Rectal smooth muscle tissue (tissue), 1 donor: ENCODE data around the gene CLIC4.
"Not testable (repeated sequence)": the region's sequence is repeated elsewhere in the genome, so short reads cannot be mapped to it uniquely, and the experiment has no call there.

ENCODE experiments used
- H3K27ac ChIP-seq: one replicate; pipeline ENCODE4 v1.7.0; 2013; ENCODE audit warnings: low read depth, low read length, inconsistent platforms
- H3K27me3 ChIP-seq: one replicate; pipeline ENCODE4 v1.7.0; 2013; ENCODE audit warnings: low read length; ENCODE audit not compliant: control insufficient read depth, insufficient read depth
- H3K36me3 ChIP-seq: one replicate; pipeline ENCODE4 v1.7.0; 2013; ENCODE audit warnings: low read length; ENCODE audit not compliant: control insufficient read depth, insufficient read depth
- H3K4me1 ChIP-seq: one replicate; pipeline ENCODE4 v1.7.0; 2013; ENCODE audit warnings: low read length; ENCODE audit not compliant: control insufficient read depth, insufficient read depth
- H3K4me3 ChIP-seq: one replicate; pipeline ENCODE4 v1.7.0; 2013; ENCODE audit warnings: low read length
- H3K9ac ChIP-seq: one replicate; pipeline ENCODE4 v1.7.0; 2013; ENCODE audit warnings: low read length

The CLIC4 gene

GRCh38 chr1:24744911-24745710 is at the start of gene CLIC4:
CLIC4 (plus strand) TSS chr1:24745447; CDS start chr1:24745554, 107 bp downstream.
- Histone ChIP-seq H3K27ac (peak within 1 kb of the TSS; percentile 93), H3K9ac (peak within 1 kb of the TSS; percentile 84), H3K4me1 (peaks cover 15% of the 10 kb centered on the region), H3K4me3 (peak within 1 kb of the TSS; percentile 89), H3K27me3 (no peaks in the 10 kb centered on the region), H3K36me3 (no peaks in the 10 kb centered on the region)

DNA sequence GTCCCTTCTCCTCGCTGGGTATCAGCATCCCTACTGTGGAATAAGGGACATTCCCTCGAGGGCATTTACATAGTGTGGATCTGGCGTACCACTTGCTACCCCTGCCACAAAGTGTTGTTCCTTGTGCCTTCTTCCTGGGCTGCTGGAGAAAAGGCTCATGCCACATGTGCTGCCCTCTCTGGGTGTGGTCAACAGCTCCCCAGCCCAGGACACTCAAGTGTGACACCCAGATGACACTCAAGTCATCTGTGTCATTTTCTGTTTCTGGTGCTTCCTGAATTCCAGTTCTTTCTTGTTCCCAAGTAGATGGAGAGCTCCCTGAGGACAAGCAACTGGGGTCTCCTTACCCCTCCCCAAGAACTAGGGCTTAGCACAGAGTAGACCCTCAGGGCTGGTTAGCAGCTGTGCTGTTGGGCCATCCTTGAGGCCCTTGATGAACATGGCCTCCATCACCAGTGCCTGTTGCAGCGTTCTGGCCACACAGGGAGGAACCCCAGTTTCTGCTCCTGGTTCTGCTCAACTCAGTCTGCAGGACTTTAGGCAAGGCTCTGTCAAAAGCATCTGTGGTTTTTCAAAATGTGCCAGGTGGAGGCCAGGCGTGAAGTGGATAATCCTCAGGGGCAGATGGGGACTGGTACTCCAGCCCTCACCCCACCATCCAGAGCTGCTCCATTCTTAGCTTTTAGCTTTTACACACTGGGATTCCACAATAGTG is 49.0 kb upstream of the CLIC4 start:
- Histone ChIP-seq H3K36me3 (no peaks in the 10 kb centered on the region), H3K27me3 (no peaks in the 10 kb centered on the region), H3K9ac (no peak overlapping the region), H3K27ac (no peak overlapping the region), H3K4me1 (no peaks in the 10 kb centered on the region), H3K4me3 (no peak overlapping the region)

GRCh38 chr1:24696756-24697330 is 48.4 kb upstream of the CLIC4 start:
- H3K27ac ChIP-seq: no peak overlapping the region
- H3K27me3 ChIP-seq: no peaks in the 10 kb centered on the region
- no peak overlapping the region for H3K9ac ChIP-seq
- no peaks in the 10 kb centered on the region for H3K36me3 ChIP-seq
- H3K4me1 ChIP-seq: no peaks in the 10 kb centered on the region
- no peak overlapping the region for H3K4me3 ChIP-seq

DNA sequence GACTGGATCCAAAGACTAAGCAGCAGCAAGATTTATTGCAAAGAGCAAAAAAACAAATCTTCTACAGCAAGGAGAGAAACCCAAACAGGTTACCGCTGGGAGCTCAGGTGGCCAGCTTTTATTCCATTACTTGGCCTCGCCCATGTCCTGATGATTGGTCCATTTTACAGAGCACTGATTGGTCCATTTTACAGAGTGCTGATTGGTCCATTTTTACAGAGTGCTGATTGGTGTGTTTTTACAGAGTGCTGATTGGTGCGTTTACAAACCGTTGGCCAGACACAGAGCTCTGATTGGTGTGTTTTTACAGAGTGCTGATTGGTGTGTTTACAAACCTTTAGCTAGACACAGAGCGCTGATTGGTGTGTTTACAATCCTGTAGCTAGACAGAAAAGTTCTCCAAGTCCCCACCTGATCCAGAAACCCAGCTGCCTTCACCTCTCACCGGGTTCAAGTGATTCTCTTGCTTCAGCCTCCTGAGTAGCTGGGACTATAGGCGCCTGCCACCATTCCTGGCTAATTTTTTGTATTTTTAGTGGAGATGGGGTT is 47.7 kb upstream of the CLIC4 start:
- not testable (repeated sequence) for H3K9ac ChIP-seq, H3K27me3 ChIP-seq, H3K27ac ChIP-seq, H3K36me3 ChIP-seq, H3K4me1 ChIP-seq, H3K4me3 ChIP-seq

DNA sequence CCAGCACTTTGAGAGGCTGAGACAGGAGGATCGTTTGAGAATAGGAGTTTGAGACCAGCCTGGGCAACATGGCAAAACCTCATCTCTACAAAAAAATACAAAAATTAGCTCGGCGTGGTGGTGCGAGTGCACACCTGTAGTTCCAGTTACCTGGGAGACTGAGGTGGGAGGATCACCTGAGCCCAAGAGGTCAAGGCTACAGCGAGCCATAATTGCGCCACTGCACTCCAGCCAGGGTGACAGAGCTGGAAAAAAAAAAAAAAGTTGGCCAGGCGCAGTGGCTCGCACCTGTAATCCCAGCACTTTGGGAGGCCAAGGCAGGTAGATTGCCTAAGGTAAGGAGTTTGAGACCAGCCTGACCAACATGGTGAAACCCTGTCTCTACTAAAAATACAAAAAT is 46.9 kb upstream of the CLIC4 start:
- H3K27me3 ChIP-seq, H3K4me1 ChIP-seq, H3K4me3 ChIP-seq, H3K27ac ChIP-seq, H3K9ac ChIP-seq, H3K36me3 ChIP-seq: not testable (repeated sequence)

DNA sequence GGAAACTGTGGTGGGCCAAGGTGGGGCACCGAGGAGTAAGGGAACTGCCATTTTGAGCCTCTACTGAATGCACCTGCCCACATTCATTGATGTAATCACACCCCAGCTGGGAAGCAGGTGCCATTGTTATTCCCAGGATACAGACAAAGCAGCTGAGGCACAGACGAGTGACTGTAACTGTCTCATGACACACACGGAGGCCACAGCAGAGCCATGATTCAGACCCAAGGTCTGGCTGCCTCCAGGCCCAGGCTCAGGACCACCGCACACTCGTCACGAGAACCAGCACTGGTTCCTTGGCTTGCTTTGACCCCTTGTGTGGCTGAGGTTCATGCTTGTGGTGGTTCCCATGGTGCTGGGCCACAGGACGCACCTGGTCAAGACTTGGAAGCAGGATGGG is 45.6 kb upstream of the CLIC4 start:
- Histone ChIP-seq H3K27ac (no peak overlapping the region), H3K27me3 (no peaks in the 10 kb centered on the region), H3K9ac (no peak overlapping the region), H3K36me3 (no peaks in the 10 kb centered on the region), H3K4me3 (no peak overlapping the region), H3K4me1 (no peaks in the 10 kb centered on the region)

DNA sequence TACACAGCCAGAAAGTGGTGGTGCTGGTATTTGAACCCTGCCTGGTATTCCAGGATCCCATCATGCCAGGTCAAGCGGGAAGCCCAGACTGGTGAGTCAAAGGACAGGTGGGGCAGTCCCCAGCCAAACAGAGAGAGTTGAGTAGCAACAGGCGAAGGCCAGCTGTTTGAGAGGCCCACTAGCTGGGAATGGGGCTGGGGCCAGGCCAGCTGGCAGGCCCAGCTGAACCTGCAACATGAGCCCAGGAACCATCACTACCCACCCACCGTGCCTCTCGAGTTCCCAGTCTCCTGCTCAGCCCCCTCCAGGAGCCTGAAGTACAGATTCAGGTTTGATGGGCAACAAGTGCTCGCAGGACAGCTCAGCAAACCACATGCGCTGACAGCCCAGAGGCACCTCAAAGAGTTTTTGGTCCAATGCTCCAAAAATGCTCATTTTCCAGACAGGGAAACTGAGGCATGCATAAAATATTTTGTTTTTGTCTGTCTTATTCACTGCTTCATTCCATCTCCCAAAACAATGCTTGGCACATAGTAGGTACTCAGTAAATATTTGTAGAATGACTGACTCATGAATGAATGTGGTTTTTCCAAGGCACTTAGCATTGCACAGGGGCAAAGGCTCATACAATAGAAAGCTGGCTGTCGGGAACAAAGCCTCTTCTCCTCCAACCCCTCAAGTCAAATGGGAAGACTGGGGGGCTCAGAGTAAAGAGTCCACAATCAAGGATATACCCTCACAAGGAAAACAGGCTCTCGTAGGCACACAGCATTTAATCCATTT is 42.5 kb upstream of the CLIC4 start:
- H3K27me3 ChIP-seq: no peaks in the 10 kb centered on the region
- H3K36me3 ChIP-seq: no peaks in the 10 kb centered on the region
- peaks cover 4% of the 10 kb centered on the region for H3K4me1 ChIP-seq
- no peak overlapping the region for H3K4me3 ChIP-seq
- no peak overlapping the region for H3K27ac ChIP-seq
- H3K9ac ChIP-seq: no peak overlapping the region

- Histone ChIP-seq H3K27me3 (no peaks in the 10 kb centered on the region), H3K4me1 (peaks cover 4% of the 10 kb centered on the region), H3K4me3 (no peak overlapping the region), H3K36me3 (no peaks in the 10 kb centered on the region), H3K27ac (peak overlapping the region; percentile 10), H3K9ac (no peak overlapping the region)
Measured at GRCh38 chr1:24704411-24705259, 40.6 kb upstream of the CLIC4 start.

GRCh38 chr1:24705260-24706073 is 39.8 kb upstream of the CLIC4 start:
- no peaks in the 10 kb centered on the region for H3K36me3 ChIP-seq
- peaks cover 4% of the 10 kb centered on the region for H3K4me1 ChIP-seq
- H3K27me3 ChIP-seq: no peaks in the 10 kb centered on the region
- H3K4me3 ChIP-seq: peak overlapping the region; percentile 44
- H3K9ac ChIP-seq: no peak overlapping the region
- H3K27ac ChIP-seq: peak overlapping the region; percentile 10

GRCh38 chr1:24706074-24706389 is 39.2 kb upstream of the CLIC4 start:
- not testable (repeated sequence) for H3K27ac ChIP-seq, H3K9ac ChIP-seq, H3K27me3 ChIP-seq, H3K4me1 ChIP-seq, H3K36me3 ChIP-seq
- H3K4me3 ChIP-seq: peak overlapping the region; percentile 44

DNA sequence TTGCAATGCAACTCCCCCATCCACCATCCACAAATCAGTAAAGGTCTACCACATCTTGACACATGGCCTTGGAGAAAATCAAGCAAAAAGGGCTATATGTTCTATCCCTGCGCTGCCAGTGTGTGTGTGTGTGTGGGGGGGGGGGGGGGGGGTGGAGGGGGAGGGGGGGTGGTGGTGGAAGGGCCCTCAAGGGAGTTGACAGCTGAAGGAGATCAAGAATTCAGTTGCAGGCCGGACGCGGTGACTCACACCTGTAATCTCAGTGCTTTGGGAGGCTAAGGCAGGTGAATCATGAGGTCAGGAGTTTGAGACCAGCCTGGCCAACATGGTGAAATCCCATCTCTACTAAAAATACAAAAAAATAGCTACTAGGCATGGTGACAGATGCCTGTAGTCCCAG is 37.6 kb upstream of the CLIC4 start:
- Histone ChIP-seq H3K36me3 (no peaks in the 10 kb centered on the region), H3K9ac (no peak overlapping the region), H3K4me1 (peaks cover 4% of the 10 kb centered on the region), H3K4me3 (no peak overlapping the region), H3K27ac (no peak overlapping the region), H3K27me3 (no peaks in the 10 kb centered on the region)
